GM23338 (cell line): ENCODE data around the gene CTBP2.

Experiments used
- EZH2phosphoT487 ChIP-seq: fragments of 200-600 bp; sonication (generic); IDR thresholded peaks from one replicate; pipeline ENCODE4 v1.8.1; 2018; ENCODE audit warnings: antibody characterized with exemption; ENCODE audit not compliant: unreplicated experiment
- NANOG ChIP-seq: IDR thresholded peaks from 2 replicates; pipeline ENCODE4 v1.6.1; 2016; ENCODE audit warnings: antibody characterized with exemption, borderline replicate concordance
- POLR2AphosphoS5 ChIP-seq: IDR thresholded peaks from 2 replicates; pipeline ENCODE4 v1.6.1; 2016; ENCODE audit warnings: antibody characterized with exemption, low read depth
- TF ChIP-seq, protein P1 (sequence below), 2 experiments: fragments of 200-600 bp in 1 of 2; sonication (generic) in 1 of 2; conservative IDR thresholded peaks; 2 replicates each; pipeline versions ENCODE4 v1.5.1 to v1.6.1; 2016 to 2017; ENCODE audit warnings: antibody characterized with exemption in 2 of 2, low read depth in 2 of 2, mild to moderate bottlenecking in 2 of 2, moderate library complexity in 1 of 2
- TF ChIP-seq, protein P2 (sequence below): IDR thresholded peaks from one replicate; pipeline ENCODE4 v1.6.1; 2018; ENCODE audit warnings: antibody characterized with exemption; ENCODE audit not compliant: unreplicated experiment

DNA sequence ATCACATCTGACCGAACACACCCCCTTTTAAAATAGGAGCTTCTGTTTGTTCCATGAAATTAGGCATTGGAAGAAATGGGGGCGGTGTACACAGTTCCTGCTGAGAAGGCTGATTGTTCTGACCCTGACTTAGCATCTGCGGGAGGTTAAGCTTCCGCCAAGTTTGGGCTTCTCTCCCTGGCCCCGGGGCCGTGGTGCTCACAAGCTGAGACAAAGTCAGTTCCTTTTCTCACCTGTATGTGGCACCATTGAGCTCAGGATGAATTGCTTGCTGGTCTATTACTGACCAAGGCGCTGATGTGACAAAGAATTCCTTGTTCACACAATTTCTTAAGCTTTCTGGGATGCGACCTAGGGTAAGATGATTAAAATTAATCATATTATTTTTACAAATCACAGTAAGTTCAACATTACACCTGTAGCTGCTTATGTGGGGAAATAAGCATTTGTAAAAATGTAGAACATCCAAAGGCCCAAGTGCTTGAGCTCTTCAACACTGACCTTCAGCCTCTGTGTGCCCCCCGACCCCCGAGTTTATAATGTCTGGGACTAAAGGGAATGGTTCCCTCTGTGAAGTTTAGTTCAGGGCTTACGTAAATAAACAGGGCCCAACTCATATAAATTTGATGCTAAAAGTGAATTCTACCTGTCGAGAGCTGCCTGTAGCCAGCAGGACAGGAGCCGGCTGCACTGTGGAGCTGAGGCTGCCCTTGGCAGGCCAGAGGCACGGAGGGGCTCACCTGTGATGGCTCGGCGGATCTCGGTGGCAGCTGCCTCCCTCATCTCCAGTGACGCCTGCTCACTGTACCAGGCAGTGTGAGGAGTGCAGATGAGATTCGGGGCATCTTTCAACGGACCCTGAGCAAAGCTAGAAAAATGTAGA, 167.7 kb downstream of the CTBP2 start:
- TF ChIP-seq, protein P1, sequence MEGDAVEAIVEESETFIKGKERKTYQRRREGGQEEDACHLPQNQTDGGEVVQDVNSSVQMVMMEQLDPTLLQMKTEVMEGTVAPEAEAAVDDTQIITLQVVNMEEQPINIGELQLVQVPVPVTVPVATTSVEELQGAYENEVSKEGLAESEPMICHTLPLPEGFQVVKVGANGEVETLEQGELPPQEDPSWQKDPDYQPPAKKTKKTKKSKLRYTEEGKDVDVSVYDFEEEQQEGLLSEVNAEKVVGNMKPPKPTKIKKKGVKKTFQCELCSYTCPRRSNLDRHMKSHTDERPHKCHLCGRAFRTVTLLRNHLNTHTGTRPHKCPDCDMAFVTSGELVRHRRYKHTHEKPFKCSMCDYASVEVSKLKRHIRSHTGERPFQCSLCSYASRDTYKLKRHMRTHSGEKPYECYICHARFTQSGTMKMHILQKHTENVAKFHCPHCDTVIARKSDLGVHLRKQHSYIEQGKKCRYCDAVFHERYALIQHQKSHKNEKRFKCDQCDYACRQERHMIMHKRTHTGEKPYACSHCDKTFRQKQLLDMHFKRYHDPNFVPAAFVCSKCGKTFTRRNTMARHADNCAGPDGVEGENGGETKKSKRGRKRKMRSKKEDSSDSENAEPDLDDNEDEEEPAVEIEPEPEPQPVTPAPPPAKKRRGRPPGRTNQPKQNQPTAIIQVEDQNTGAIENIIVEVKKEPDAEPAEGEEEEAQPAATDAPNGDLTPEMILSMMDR (conservative IDR thresholded peaks at IDR 0.05; ENCODE audit: low read depth in 2 of 2), result peak; percentile 64 to 65
- no peak for TF ChIP-seq POLR2AphosphoS5
- no peak for TF ChIP-seq EZH2phosphoT487
- TF ChIP-seq, protein P2, sequence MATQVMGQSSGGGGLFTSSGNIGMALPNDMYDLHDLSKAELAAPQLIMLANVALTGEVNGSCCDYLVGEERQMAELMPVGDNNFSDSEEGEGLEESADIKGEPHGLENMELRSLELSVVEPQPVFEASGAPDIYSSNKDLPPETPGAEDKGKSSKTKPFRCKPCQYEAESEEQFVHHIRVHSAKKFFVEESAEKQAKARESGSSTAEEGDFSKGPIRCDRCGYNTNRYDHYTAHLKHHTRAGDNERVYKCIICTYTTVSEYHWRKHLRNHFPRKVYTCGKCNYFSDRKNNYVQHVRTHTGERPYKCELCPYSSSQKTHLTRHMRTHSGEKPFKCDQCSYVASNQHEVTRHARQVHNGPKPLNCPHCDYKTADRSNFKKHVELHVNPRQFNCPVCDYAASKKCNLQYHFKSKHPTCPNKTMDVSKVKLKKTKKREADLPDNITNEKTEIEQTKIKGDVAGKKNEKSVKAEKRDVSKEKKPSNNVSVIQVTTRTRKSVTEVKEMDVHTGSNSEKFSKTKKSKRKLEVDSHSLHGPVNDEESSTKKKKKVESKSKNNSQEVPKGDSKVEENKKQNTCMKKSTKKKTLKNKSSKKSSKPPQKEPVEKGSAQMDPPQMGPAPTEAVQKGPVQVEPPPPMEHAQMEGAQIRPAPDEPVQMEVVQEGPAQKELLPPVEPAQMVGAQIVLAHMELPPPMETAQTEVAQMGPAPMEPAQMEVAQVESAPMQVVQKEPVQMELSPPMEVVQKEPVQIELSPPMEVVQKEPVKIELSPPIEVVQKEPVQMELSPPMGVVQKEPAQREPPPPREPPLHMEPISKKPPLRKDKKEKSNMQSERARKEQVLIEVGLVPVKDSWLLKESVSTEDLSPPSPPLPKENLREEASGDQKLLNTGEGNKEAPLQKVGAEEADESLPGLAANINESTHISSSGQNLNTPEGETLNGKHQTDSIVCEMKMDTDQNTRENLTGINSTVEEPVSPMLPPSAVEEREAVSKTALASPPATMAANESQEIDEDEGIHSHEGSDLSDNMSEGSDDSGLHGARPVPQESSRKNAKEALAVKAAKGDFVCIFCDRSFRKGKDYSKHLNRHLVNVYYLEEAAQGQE, result no peak
- TF ChIP-seq NANOG, result no peak
